GM12892 (cell line): ENCODE measurements around the gene FAM83D.

Experiments
- POLR2A ChIP-seq: IDR thresholded peaks from 2 replicates; pipeline ENCODE4 v1.6.1; 2011; ENCODE audit warnings: low read depth, low read length, control low read depth
- TAF1 ChIP-seq: IDR thresholded peaks from 2 replicates; pipeline ENCODE4 v1.6.1; 2011; ENCODE audit warnings: low read depth, mild to moderate bottlenecking, control low read depth, low read length, borderline replicate concordance

DNA sequence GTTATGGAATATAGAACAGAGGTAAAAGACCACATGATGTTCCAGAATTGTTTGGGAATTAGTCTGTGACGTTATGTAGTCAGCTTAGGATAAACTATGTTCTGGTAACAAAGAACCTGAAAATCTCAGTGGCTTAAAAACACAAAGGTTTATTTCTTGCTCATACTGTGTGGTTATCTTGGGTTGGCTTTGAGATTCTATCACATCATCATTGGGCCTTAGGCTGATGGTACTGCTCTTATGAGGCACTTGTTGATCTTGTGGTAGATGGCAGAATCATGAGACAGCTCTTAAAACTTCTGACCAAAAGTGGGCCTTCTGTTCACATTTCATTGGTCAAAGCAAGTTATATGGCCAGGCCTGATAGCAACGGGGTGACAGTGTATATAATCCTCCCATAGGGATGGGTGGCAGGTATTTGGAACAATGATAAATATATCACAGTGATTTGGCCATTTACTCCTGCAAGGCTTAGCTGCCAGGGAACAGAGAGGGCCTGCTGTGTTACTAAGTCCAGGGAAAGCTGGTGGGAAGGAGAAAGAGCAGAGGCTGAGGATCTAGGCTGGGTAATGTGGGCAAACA lies 49.4 kb downstream of the FAM83D start:
- TF ChIP-seq POLR2A (no peak), TAF1 (no peak)
